GM12891 (cell line): ENCODE results near the gene TMEM179.

Experiments used
- POLR2A ChIP-seq: IDR thresholded peaks from 2 replicates; pipeline ENCODE4 v1.6.1; 2011; ENCODE audit warnings: low read depth, low read length, control low read depth
- POLR2AphosphoS5 ChIP-seq: IDR thresholded peaks from 2 replicates; pipeline ENCODE4 v1.6.1; 2011; ENCODE audit warnings: low read depth, low read length, control low read depth
- POU2F2 ChIP-seq: IDR thresholded peaks from 2 replicates; pipeline ENCODE4 v1.6.1; 2011; ENCODE audit warnings: low read depth, mild to moderate bottlenecking, control low read depth, low read length, moderate library complexity
- SPI1 ChIP-seq: IDR thresholded peaks from 2 replicates; pipeline ENCODE4 v1.6.1; 2011; ENCODE audit warnings: low read depth, low read length, control low read depth
- TAF1 ChIP-seq: IDR thresholded peaks from 2 replicates; pipeline ENCODE4 v1.6.1; 2011; ENCODE audit warnings: low read depth, low read length, control low read depth

DNA sequence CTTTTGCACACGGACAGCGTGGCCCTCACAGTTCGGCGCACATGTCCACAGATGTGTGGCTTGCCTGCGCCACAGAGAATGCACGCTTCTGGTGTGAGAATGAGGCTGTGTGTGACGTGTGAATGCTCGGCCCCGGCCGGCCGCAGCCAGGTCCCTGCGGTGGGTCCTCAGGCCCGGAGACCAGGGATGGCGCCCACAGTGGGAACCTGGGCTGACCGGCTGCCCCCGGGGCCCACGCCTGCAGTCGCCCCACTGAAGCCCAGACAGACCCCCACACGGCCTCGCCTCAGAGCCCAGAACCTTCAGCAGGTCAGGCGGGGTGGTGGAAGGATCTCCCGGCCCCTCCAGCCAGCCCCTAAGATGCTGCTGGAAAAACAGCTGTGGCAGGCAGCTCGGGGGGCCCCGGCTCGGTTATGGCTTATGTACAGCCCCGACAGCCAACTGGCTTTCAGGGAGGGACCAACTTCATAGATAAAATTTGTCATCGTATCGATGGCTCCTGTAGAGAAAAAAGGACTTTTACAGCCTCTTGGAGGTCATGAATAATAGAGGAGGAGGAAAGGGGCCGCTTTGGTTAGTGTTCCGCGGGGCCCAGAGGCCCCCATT, 29.5 kb downstream of the TMEM179 start:
- TF ChIP-seq TAF1 = no peak
- no peak for TF ChIP-seq POU2F2
- TF ChIP-seq POLR2A = no peak
- TF ChIP-seq POLR2AphosphoS5 = no peak
- TF ChIP-seq SPI1 = no peak
